HepG2 (cell line): ENCODE data around the gene ZNF217. TPM values are rescaled to one million over a fixed set of nuclear protein-coding genes. Genes with fewer than 3 reads are reported as not detected.

Experiments used
- AGO2 ChIP-seq: fragments of 200-400 bp; formaldehyde crosslinking; optimal IDR thresholded peaks from 2 replicates; pipeline ENCODE3; 2017; ENCODE audit warnings: mild to moderate bottlenecking, low read depth, low read length, moderate library complexity
- ATF7-NPFF ChIP-seq: sonication (generic); formaldehyde crosslinking; IDR thresholded peaks from 2 replicates; pipeline ENCODE4 v1.8.1; 2023; ENCODE audit warnings: mild to moderate bottlenecking, low read depth, missing genetic modification reagents, moderate library complexity
- CTCF ChIP-seq: sonication (generic); formaldehyde crosslinking; IDR thresholded peaks from 2 replicates; pipeline ENCODE4 v1.5.0; 2020; ENCODE audit warnings: mild to moderate bottlenecking, missing genetic modification reagents, moderate library complexity
- DMAP1 ChIP-seq: IDR thresholded peaks from 2 replicates; pipeline ENCODE4 v1.6.1; 2016
- DNMT1 ChIP-seq: sonication (generic); formaldehyde crosslinking; IDR thresholded peaks from 2 replicates; pipeline ENCODE4 v1.5.1; 2020; ENCODE audit warnings: mild to moderate bottlenecking, missing genetic modification reagents
- HDAC1 ChIP-seq: sonication (generic); formaldehyde crosslinking; IDR thresholded peaks from 2 replicates; pipeline ENCODE4 v1.5.1; 2020; ENCODE audit warnings: mild to moderate bottlenecking, missing genetic modification reagents
- MEIS2 ChIP-seq: sonication (generic); formaldehyde crosslinking; IDR thresholded peaks from 2 replicates; pipeline ENCODE4 v1.9.0; 2021; ENCODE audit warnings: mild to moderate bottlenecking, missing genetic modification reagents
- PHF21A ChIP-seq: sonication (generic); formaldehyde crosslinking; IDR thresholded peaks from 2 replicates; pipeline ENCODE4 v1.5.0; 2020; ENCODE audit warnings: mild to moderate bottlenecking, missing genetic modification reagents
- POLR2AphosphoS2 ChIP-seq: IDR thresholded peaks from 2 replicates; pipeline ENCODE4 v1.6.1; 2011; ENCODE audit warnings: low read depth, low read length, improper control_type of control experiment
- RBM22 ChIP-seq: fragments of 200-400 bp; formaldehyde crosslinking; optimal IDR thresholded peaks from 2 replicates; pipeline ENCODE3; 2017; ENCODE audit warnings: mild to moderate bottlenecking, low read length, moderate library complexity
- RBM39 ChIP-seq: fragments of 200-400 bp; formaldehyde crosslinking; IDR thresholded peaks from one replicate; pipeline ENCODE4 v1.6.1; 2018; ENCODE audit warnings: antibody characterized with exemption, mild to moderate bottlenecking, low read depth, low read length; ENCODE audit not compliant: poor library complexity, severe bottlenecking
- RNF2 ChIP-seq: fragments of 450-650 bp; conservative IDR thresholded peaks from 2 replicates; pipeline ENCODE4 v1.6.1; 2016; ENCODE audit warnings: low read depth
- SAFB2 ChIP-seq: sonication (generic); formaldehyde crosslinking; IDR thresholded peaks from 2 replicates; pipeline ENCODE4 v1.5.1; 2020; ENCODE audit warnings: missing genetic modification reagents, low read depth, mild to moderate bottlenecking, borderline replicate concordance
- SOX5 ChIP-seq: IDR thresholded peaks from 2 replicates; pipeline ENCODE4 v1.6.1; 2016; ENCODE audit warnings: borderline replicate concordance
- SP4 ChIP-seq: sonication (generic); formaldehyde crosslinking; IDR thresholded peaks from 2 replicates; pipeline ENCODE4 v1.8.1; 2023; ENCODE audit warnings: mild to moderate bottlenecking, missing genetic modification reagents
- SPEN ChIP-seq: sonication (generic); formaldehyde crosslinking; IDR thresholded peaks from 2 replicates; pipeline ENCODE4 v1.5.1; 2020; ENCODE audit warnings: low read depth, mild to moderate bottlenecking, missing genetic modification reagents
- TAF15 ChIP-seq: fragments of 200-400 bp; formaldehyde crosslinking; IDR thresholded peaks from one replicate; pipeline ENCODE4 v1.6.1; 2018; ENCODE audit warnings: mild to moderate bottlenecking, low read depth, low read length; ENCODE audit not compliant: poor library complexity, severe bottlenecking
- ZBTB7B ChIP-seq: sonication (generic); formaldehyde crosslinking; IDR thresholded peaks from 2 replicates; pipeline ENCODE4 v1.4.0; 2020; ENCODE audit warnings: missing genetic modification reagents
- ZKSCAN1 ChIP-seq: fragments of 150-350 bp; IDR thresholded peaks from 2 replicates; pipeline ENCODE4 v1.6.1; 2014; ENCODE audit warnings: low read length
- ZNF775 ChIP-seq: sonication (generic); formaldehyde crosslinking; IDR thresholded peaks from 2 replicates; pipeline ENCODE4 v1.4.0; 2020; ENCODE audit warnings: missing genetic modification reagents, mild to moderate bottlenecking, moderate library complexity, borderline replicate concordance
- ZNF788 ChIP-seq: sonication (generic); formaldehyde crosslinking; IDR thresholded peaks from 2 replicates; pipeline ENCODE4 v1.5.0; 2020; ENCODE audit warnings: mild to moderate bottlenecking, missing genetic modification reagents, borderline replicate concordance
- ZSCAN9 ChIP-seq: IDR thresholded peaks from 2 replicates; pipeline ENCODE4 v1.6.1; 2016; ENCODE audit warnings: borderline replicate concordance
- polyA plus RNA-seq, 8 experiments: library from polyadenylated mRNA; depleted of rRNA in 3 of 8; stranded (reverse) in 7 of 8; unstranded in 1 of 8; fragments of >200 nt; fragmentation: Illumina TruSeq in 4 of 8; extraction: Trizol in 4 of 8; gene quantifications; 2 replicates each; pipeline versions ENCODE4 v1.2.1 to v1.2.3, GENCODE V29; 2011 to 2016; ENCODE audit warnings: low read depth in 4 of 8, missing spikeins in 1 of 8, mixed read lengths in 1 of 8; ENCODE audit not compliant: insufficient read depth in 1 of 8
- total RNA-seq, 5 experiments: library from RNA; depleted of rRNA; stranded (reverse); fragments of >200 nt; fragmentation: Illumina TruSeq; extraction: Trizol; gene quantifications; 2 replicates each; pipeline ENCODE4 v1.2.3, GENCODE V29; 2016; ENCODE audit warnings: low read depth in 1 of 5
- TF ChIP-seq, protein P1 (sequence below): sonication (generic); formaldehyde crosslinking; IDR thresholded peaks from 2 replicates; pipeline ENCODE4 v1.5.1; 2020; ENCODE audit warnings: mild to moderate bottlenecking, missing genetic modification reagents, borderline replicate concordance
- TF ChIP-seq, protein P2 (sequence below): sonication (generic); formaldehyde crosslinking; IDR thresholded peaks from 2 replicates; pipeline ENCODE4 v1.5.1; 2020; ENCODE audit warnings: mild to moderate bottlenecking, missing genetic modification reagents, moderate library complexity
- TF ChIP-seq, protein P3 (sequence below): sonication (generic); formaldehyde crosslinking; IDR thresholded peaks from 2 replicates; pipeline ENCODE4 v1.4.0; 2020; ENCODE audit warnings: mild to moderate bottlenecking, missing genetic modification reagents, borderline replicate concordance

The ZNF217 gene
- total and polyA plus RNA-seq, 2 of the 13 experiments (the other 11 are each of a cell fraction or from before 2014, with no cell fraction given): 22.3 to 29.8 TPM

- peak; percentile 53; the same call in 1 of the 2 replicates for TF ChIP-seq SAFB2
- no peak for TF ChIP-seq SOX5 (CRISPR knock-in tag)
- no peak for TF ChIP-seq ZNF775 (CRISPR knock-in tag)
- TF ChIP-seq ZNF788: 0 out of 2 replicates have a peak, but pooled peaks have one; percentile 31
- TF ChIP-seq ZBTB7B (CRISPR knock-in tag): no peak
- TF ChIP-seq TAF15: no peak
- TF ChIP-seq RBM22: peak; percentile 21
- TF ChIP-seq AGO2: peak; percentile 22
- no peak for TF ChIP-seq ZSCAN9 (CRISPR knock-in tag)
- TF ChIP-seq HDAC1: no peak
- no peak for TF ChIP-seq SP4 (CRISPR knock-in tag)
- 0 out of 2 replicates have a peak, but pooled peaks have one; percentile 14 for TF ChIP-seq POLR2AphosphoS2
- 0 out of 2 replicates have a peak, but pooled peaks have one; percentile 10 for TF ChIP-seq CTCF (CRISPR knock-in tag)
- no peak for TF ChIP-seq RBM39
- TF ChIP-seq SPEN (CRISPR knock-in tag): 0 out of 2 replicates have a peak, but pooled peaks have one; percentile 48
- TF ChIP-seq PHF21A (CRISPR knock-in tag): no peak
- peak; percentile 13; the same call in 1 of the 2 replicates for TF ChIP-seq ZKSCAN1
- TF ChIP-seq MEIS2 (CRISPR knock-in tag): no peak
- no peak for TF ChIP-seq ATF7-NPFF (CRISPR knock-in tag)
- TF ChIP-seq DNMT1 (CRISPR knock-in tag): 0 out of 2 replicates have a peak, but pooled peaks have one; percentile 62
- TF ChIP-seq, protein P1, sequence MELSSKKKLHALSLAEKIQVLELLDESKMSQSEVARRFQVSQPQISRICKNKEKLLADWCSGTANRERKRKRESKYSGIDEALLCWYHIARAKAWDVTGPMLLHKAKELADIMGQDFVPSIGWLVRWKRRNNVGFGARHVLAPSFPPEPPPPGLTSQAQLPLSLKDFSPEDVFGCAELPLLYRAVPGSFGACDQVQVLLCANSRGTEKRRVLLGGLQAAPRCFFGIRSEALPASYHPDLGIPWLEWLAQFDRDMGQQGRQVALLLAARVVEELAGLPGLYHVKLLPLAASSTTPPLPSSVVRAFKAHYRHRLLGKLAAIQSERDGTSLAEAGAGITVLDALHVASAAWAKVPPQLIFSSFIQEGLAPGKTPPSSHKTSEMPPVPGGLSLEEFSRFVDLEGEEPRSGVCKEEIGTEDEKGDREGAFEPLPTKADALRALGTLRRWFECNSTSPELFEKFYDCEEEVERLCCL (CRISPR knock-in tag): no peak
- TF ChIP-seq, protein P2, sequence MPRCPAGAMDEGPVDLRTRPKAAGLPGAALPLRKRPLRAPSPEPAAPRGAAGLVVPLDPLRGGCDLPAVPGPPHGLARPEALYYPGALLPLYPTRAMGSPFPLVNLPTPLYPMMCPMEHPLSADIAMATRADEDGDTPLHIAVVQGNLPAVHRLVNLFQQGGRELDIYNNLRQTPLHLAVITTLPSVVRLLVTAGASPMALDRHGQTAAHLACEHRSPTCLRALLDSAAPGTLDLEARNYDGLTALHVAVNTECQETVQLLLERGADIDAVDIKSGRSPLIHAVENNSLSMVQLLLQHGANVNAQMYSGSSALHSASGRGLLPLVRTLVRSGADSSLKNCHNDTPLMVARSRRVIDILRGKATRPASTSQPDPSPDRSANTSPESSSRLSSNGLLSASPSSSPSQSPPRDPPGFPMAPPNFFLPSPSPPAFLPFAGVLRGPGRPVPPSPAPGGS: no peak
- TF ChIP-seq DMAP1 (CRISPR knock-in tag): 0 out of 2 replicates have a peak, but pooled peaks have one; percentile 18
- TF ChIP-seq, protein P3, sequence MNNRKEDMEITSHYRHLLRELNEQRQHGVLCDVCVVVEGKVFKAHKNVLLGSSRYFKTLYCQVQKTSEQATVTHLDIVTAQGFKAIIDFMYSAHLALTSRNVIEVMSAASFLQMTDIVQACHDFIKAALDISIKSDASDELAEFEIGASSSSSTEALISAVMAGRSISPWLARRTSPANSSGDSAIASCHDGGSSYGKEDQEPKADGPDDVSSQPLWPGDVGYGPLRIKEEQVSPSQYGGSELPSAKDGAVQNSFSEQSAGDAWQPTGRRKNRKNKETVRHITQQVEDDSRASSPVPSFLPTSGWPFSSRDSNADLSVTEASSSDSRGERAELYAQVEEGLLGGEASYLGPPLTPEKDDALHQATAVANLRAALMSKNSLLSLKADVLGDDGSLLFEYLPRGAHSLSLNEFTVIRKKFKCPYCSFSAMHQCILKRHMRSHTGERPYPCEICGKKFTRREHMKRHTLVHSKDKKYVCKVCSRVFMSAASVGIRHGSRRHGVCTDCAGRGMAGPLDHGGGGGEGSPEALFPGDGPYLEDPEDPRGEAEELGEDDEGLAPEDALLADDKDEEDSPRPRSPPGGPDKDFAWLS (CRISPR knock-in tag): no peak
- TF ChIP-seq RNF2: no peak
Measured at GRCh38 chr20:53580376-53581111, 13.1 kb downstream of the ZNF217 start (continued).
